Epithelial cell of esophagus (primary cell): Measurements from ENCODE around the gene ARSD.

Source experiments
- DNase-seq: peaks from one replicate; pipeline ENCODE4 v3.0.0; 2010; ENCODE audit warnings: low read depth
- H3K4me3 ChIP-seq: 2 replicates; pipeline ENCODE4 v1.5.1; 2011; ENCODE audit warnings: mild to moderate bottlenecking, low read length, control low read depth
- TF ChIP-seq, protein P1 (sequence below): IDR thresholded peaks from 2 replicates; pipeline ENCODE4 v1.5.1; 2011; ENCODE audit warnings: low read depth, mild to moderate bottlenecking, low read length, control low read depth, inconsistent platforms; ENCODE audit not compliant: insufficient read depth; ENCODE audit errors: missing control alignments

ARSD gene

DNA sequence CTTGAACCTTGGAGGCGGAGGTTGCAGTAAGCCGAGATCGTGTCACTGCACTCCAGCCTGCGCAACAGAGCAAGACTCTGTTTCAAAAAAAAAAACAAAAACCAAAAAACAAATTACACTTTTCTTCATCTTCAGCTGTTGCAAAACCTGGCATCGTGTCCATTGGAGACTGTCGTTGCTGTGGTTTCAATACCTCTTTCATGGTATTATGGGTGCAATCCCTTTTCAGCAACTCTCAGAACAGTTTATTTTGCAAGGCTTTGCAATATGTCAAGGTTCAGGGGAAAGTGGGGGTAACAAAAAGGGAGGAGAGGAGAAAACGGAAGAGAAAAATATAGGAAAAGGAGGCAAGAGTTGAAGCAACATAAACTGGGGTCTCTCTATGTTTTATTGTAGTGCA is 40.8 kb downstream of the ARSD start:
- H3K4me3 ChIP-seq: no peak overlapping the region
- no peak for DNase-seq
- TF ChIP-seq, protein P1, sequence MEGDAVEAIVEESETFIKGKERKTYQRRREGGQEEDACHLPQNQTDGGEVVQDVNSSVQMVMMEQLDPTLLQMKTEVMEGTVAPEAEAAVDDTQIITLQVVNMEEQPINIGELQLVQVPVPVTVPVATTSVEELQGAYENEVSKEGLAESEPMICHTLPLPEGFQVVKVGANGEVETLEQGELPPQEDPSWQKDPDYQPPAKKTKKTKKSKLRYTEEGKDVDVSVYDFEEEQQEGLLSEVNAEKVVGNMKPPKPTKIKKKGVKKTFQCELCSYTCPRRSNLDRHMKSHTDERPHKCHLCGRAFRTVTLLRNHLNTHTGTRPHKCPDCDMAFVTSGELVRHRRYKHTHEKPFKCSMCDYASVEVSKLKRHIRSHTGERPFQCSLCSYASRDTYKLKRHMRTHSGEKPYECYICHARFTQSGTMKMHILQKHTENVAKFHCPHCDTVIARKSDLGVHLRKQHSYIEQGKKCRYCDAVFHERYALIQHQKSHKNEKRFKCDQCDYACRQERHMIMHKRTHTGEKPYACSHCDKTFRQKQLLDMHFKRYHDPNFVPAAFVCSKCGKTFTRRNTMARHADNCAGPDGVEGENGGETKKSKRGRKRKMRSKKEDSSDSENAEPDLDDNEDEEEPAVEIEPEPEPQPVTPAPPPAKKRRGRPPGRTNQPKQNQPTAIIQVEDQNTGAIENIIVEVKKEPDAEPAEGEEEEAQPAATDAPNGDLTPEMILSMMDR: no peak

DNA sequence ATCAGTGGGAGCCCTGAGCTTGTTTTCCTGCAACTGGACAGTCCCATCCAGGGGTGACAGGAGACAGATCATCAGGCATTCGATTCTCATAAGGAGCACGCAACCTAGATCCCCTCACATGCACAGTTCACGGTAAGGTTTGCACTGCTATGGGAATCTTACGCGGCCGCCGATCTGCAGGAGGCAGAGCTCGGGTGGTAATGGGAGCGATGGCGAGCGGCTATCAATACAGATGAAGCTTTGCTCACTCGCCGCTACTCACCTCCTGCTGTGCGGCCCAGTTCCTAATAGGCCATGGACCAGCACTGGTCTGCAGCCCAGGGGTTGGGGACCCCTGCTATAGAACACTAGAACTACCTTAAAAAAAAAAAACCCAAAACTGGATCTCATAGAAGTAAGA is 45.4 kb downstream of the ARSD start:
- TF ChIP-seq, protein P1: no peak

DNA sequence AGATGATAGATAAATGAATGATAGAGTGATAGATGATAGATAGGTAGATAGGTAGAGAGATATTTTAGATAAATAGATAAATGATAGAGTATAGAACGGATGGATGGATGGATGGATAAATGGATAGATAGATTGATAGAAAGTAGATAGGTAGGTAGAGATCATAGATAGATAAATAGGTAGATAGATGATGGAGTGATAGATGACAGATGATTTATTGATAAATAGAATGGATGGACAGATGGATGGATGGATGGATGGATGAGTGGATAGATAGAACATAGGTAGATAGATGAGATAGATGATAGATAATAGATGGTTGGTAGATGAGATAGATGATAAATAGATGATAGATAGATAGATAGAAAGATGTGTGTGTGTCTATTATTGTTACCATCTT is 49.5 kb downstream of the ARSD start:
- H3K4me3 ChIP-seq: no peak overlapping the region
- DNase-seq: no peak
- TF ChIP-seq, protein P1: no peak

More for the DNA sequence above, 45.4 kb downstream of the ARSD start:
- DNase-seq: no peak
- H3K4me3 ChIP-seq: no peak overlapping the region

DNA sequence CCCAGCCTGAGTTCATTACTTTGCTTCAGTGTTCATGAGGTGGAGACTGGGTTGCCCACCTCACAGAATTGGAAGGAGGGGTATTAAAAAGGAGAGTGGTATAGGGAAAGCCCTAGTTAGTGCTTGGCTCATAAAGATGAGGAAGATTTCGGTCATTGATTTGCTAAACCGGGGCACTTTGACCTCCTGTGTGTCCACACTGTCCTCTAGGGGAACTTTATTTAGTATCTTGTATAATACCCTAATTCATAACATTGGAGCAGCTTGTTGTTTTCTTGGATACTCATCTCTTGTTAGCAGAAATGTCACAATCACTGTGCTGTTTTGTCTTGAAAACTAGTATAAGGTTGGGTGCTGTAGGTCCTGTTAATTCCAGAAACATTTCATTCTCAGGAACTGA is 50.6 kb downstream of the ARSD start:
- TF ChIP-seq, protein P1: no peak
- no peak overlapping the region for H3K4me3 ChIP-seq
- DNase-seq: no peak

DNA sequence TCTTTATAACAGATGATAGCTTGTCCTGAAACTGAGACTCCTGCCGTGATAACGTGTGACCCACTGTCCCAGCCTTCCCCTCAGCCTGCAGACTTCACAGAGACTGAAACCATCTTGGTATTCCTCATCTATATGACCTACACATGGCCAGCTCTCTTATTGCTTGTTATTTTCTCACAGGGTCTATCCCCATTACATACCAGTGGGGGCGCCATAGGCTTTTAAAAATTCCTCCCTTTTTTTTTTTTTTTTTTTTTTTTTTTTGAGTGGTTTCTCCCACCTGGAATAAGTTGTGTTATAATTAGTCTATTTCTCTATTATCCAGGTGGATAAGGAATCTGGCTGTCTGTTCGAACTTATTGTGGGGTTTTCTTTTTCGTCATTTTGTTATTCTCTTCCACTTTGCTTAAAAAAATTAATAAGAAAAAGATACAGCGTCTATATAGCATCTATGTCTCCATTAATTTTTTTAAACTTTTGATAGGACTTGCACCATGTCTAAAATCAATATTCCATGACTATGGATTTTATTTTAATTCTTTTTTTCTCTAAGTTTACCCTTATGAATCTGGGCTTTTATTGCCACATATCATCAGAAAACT is 53.2 kb downstream of the ARSD start:
- H3K4me3 ChIP-seq: no peak overlapping the region
- DNase-seq: no peak
- TF ChIP-seq, protein P1: peak; percentile 30

DNA sequence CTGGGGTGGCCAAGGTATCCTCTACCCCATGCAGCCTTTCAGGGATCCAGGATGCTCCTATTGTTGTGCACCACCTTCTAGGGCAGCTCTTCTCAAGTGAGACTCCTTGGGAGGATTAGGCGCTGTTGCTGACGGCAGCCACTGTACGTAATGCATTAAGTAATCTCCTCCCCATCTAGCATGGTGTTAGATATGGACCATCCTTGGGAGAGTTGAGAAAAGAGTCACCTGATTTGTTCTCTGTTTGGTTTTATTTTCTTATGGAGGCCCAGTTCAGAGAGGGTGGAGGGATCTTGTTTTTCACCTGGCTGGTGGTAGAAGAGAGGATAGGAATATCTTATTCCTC is 54.0 kb downstream of the ARSD start:
- no peak overlapping the region for H3K4me3 ChIP-seq
- TF ChIP-seq, protein P1: no peak
- DNase-seq: no peak
